ENCODE results near the gene AKR7A3. TPM values are rescaled to one million over a fixed set of nuclear protein-coding genes. Genes with fewer than 3 reads are reported as not detected.
"Not testable (repeated sequence)": the region's sequence is repeated elsewhere in the genome, so short reads cannot be mapped to it uniquely, and the experiment has no call there.

The AKR7A3 gene
- polyA plus RNA-seq, 1 experiment: 0.37 TPM

DNA sequence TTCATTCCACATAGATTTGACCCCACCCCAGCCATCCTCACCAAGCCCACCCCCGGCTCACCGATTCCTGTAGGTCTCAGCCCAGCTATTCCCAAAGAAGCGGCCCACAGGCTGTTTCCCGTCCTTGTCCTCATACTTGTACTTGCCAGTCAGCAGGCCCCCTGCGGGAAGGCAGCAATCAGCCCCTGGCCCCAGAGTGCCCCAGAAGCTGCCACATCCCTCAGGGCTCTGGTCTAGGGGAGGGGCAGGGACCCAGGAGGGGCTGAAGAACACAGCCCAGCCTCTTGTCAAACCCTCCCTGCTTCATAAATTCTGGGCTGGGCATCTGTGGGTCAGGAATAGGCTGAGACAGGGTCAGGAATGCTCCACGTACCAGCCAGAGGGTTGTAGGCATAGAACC is 18.4 kb upstream of the AKR7A3 start:
- Histone ChIP-seq H3K27me3 (ENCODE audit: control insufficient read depth, insufficient read depth, low read length) (no peaks in the 10 kb centered on the region), H3K4me3 (ENCODE audit: low read depth, low read length) (no peak overlapping the region), H3K36me3 (ENCODE audit: control insufficient read depth, insufficient read depth, low read length) (peaks cover 32% of the 10 kb centered on the region)
- ChIA-PET POLR2A (no interaction called here), CTCF (no interaction called here)
- TF ChIP-seq, protein P1, sequence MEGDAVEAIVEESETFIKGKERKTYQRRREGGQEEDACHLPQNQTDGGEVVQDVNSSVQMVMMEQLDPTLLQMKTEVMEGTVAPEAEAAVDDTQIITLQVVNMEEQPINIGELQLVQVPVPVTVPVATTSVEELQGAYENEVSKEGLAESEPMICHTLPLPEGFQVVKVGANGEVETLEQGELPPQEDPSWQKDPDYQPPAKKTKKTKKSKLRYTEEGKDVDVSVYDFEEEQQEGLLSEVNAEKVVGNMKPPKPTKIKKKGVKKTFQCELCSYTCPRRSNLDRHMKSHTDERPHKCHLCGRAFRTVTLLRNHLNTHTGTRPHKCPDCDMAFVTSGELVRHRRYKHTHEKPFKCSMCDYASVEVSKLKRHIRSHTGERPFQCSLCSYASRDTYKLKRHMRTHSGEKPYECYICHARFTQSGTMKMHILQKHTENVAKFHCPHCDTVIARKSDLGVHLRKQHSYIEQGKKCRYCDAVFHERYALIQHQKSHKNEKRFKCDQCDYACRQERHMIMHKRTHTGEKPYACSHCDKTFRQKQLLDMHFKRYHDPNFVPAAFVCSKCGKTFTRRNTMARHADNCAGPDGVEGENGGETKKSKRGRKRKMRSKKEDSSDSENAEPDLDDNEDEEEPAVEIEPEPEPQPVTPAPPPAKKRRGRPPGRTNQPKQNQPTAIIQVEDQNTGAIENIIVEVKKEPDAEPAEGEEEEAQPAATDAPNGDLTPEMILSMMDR (IDR thresholded peaks at IDR 0.05; ENCODE audit: insufficient read depth, low read depth, low read length): no peak
- no peak for DNase-seq (ENCODE audit: low read depth)

DNA sequence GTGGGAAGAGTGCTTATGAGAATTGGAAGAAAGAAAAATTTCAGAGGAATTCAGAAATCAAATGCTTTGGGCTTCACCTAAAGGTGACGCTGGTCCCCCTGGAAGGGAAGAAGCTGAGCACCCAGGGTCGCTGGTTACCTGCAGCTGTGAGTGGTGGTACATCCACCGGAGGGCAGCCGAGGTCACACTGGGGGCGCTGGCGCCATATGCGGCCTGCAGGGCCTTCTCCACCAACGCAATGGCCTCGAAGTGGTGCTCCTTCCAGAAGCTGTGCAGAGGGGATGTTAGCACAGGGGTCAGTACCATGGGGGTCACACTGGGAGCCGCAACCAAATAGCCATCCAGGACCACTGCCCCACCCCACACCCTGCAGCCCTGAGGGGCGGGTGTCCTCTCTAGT is 17.3 kb upstream of the AKR7A3 start:
- no peaks in the 10 kb centered on the region for H3K27me3 ChIP-seq (ENCODE audit: control insufficient read depth, insufficient read depth, low read length)
- TF ChIP-seq, protein P1 (IDR thresholded peaks at IDR 0.05; ENCODE audit: insufficient read depth, low read depth, low read length): no peak
- CTCF ChIA-PET: no interaction called here
- H3K4me3 ChIP-seq (ENCODE audit: low read depth, low read length): no peak overlapping the region
- H3K36me3 ChIP-seq (ENCODE audit: control insufficient read depth, insufficient read depth, low read length): peaks cover 32% of the 10 kb centered on the region
- DNase-seq (ENCODE audit: low read depth): no peak
- POLR2A ChIA-PET: no interaction called here

GRCh38 chr1:19304081-19304480 is 15.5 kb upstream of the AKR7A3 start:
- POLR2A ChIA-PET; DNase-seq (ENCODE audit: low read depth); H3K4me3 ChIP-seq (ENCODE audit: low read depth, low read length); H3K27me3 ChIP-seq (ENCODE audit: control insufficient read depth, insufficient read depth, low read length): not testable (repeated sequence)
- H3K36me3 ChIP-seq (ENCODE audit: control insufficient read depth, insufficient read depth, low read length): peaks cover 32% of the 10 kb centered on the region
- CTCF ChIA-PET: interaction anchor here (1.3 kb wide), 1 partner anchor 12 kb away, joined by 3 read pairs; no protein-coding TSS in a partner anchor

GRCh38 chr1:19300211-19300610 is 11.6 kb upstream of the AKR7A3 start:
- Histone ChIP-seq H3K4me3 (ENCODE audit: low read depth, low read length) (no peak overlapping the region), H3K36me3 (ENCODE audit: control insufficient read depth, insufficient read depth, low read length) (peaks cover 13% of the 10 kb centered on the region), H3K27me3 (ENCODE audit: control insufficient read depth, insufficient read depth, low read length) (no peaks in the 10 kb centered on the region)
- DNase-seq (ENCODE audit: low read depth): no peak
- ChIA-PET POLR2A (no interaction called here), CTCF (no interaction called here)
- TF ChIP-seq, protein P1 (IDR thresholded peaks at IDR 0.05; ENCODE audit: insufficient read depth, low read depth, low read length): no peak

DNA sequence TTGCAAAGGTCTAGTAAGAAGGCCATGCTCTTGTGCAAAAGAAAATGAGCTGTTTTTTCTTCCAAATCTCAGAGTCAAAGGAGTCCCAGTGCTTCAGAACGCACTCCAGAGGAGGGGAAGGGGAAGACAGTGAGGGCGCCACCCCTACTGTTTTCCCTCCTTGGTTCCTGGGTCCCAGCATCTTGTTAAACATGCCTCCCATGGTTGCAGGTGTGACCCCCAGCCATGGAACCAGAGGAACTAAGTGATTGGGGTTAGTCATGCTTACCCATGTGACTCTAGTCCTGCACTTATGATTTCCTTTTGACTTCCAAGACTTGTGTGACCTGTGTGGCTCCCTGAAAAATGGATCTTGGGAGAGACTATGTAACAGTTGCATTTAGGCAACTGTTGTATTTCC is 6.1 kb upstream of the AKR7A3 start:
- Histone ChIP-seq H3K27me3 (ENCODE audit: control insufficient read depth, insufficient read depth, low read length) (no peaks in the 10 kb centered on the region), H3K36me3 (ENCODE audit: control insufficient read depth, insufficient read depth, low read length) (no peaks in the 10 kb centered on the region), H3K4me3 (ENCODE audit: low read depth, low read length) (no peak overlapping the region)
- DNase-seq (ENCODE audit: low read depth): no peak
- ChIA-PET POLR2A (no interaction called here), CTCF (interaction anchor here (0.7 to 1.2 kb wide), 3 partner anchors 11 to 33 kb away, joined by 3 read pairs; no protein-coding TSS in a partner anchor)
- TF ChIP-seq, protein P1 (IDR thresholded peaks at IDR 0.05; ENCODE audit: insufficient read depth, low read depth, low read length): no peak

DNA sequence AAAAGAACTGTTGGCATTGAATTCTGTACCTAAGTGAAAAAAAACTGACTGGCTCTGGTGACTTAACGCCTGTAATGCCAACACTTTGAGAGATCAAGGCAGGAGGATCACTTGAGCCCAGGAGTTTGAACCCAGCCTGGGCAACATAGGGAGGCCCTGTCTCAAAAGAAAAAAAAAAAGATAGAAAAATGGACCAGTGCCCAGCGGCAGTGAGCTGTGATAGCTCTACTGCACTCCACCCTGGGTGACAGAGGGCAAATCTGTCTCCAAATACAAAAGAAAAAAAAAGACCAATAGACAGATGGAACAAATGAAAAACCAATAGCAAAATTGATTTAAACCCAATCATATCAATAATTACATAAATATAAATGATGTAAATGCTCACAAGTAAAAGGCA is 674 bp upstream of the AKR7A3 start:
- POLR2A ChIA-PET: interaction anchor here (0.6 kb wide), 1 partner anchor 196 kb away, joined by 3 read pairs; the partner anchor contains the start of gene CAPZB
- CTCF ChIA-PET: no interaction called here
- TF ChIP-seq, protein P1 (IDR thresholded peaks at IDR 0.05; ENCODE audit: insufficient read depth, low read depth, low read length): no peak
- Histone ChIP-seq H3K4me3 (ENCODE audit: low read depth, low read length) (no peak overlapping the region), H3K27me3 (ENCODE audit: control insufficient read depth, insufficient read depth, low read length) (no peaks in the 10 kb centered on the region), H3K36me3 (ENCODE audit: control insufficient read depth, insufficient read depth, low read length) (no peaks in the 10 kb centered on the region)
- no peak for DNase-seq (ENCODE audit: low read depth)

Data from BJ (cell line).